Liver (tissue), 3 donors: ENCODE results near the gene SIK2.

Experiments
- EGR1 ChIP-seq, 2 donors: IDR thresholded peaks; 2 replicates each; pipeline ENCODE4 v1.6.1; 2016 to 2018; ENCODE audit warnings: antibody characterized with exemption in 2 of 2, low read depth in 2 of 2
- SP1 ChIP-seq: IDR thresholded peaks from 2 replicates; pipeline ENCODE4 v1.6.1; 2018; ENCODE audit warnings: antibody characterized with exemption, mild to moderate bottlenecking
- TAF1 ChIP-seq: conservative IDR thresholded peaks from 2 replicates; pipeline ENCODE4 v1.6.1; 2016; ENCODE audit warnings: antibody characterized with exemption, mild to moderate bottlenecking
- YY1 ChIP-seq: IDR thresholded peaks from 2 replicates; pipeline ENCODE4 v1.6.1; 2016; ENCODE audit warnings: antibody characterized with exemption, mild to moderate bottlenecking
- TF ChIP-seq, protein P1 (sequence below): fragments of 150-350 bp; IDR thresholded peaks from 2 replicates; pipeline ENCODE4 v1.5.1; 2017; ENCODE audit warnings: improper control_type of control experiment, low read depth, low read length; ENCODE audit not compliant: missing input control
- TF ChIP-seq, protein P2 (sequence below): IDR thresholded peaks from 2 replicates; pipeline ENCODE4 v1.6.1; 2016; ENCODE audit warnings: antibody characterized with exemption
- TF ChIP-seq, protein P3 (sequence below): IDR thresholded peaks from 2 replicates; pipeline ENCODE4 v1.6.1; 2016; ENCODE audit warnings: antibody characterized with exemption
- donor health status: healthy.
- donor health status: healthy.

DNA sequence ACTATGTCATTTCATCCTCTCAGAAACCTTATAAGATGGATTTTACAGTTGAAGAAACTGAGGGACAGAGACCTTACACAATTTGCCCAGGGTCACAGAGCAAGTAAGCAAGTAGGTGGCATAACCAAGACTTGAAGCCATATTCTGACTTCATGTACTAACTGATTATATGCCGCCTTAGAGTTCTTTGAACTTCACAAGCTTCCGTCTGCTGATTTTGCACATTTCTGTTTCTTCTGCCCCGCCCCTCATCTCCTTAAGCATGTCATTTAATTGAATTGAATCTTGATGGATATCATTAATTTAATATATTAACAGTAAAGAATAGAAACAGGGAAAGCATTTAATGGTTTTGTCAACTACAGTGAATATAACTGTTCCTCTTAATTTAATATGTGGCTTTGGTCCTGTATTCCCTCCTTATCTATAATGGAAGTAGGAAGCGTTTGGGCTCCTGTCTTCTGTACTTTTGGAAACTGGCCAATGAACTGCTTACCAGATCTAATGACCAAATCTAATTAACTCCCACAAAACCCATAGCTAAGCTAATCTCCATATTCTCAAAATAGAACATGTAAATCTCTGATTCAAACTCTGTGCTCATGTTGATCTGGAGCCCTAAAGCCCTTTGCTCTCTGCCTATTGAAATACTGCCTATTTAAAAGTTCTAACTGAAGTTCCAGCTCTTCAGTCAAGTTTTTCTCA, 30.4 kb downstream of the SIK2 start:
- TF ChIP-seq, protein P1, sequence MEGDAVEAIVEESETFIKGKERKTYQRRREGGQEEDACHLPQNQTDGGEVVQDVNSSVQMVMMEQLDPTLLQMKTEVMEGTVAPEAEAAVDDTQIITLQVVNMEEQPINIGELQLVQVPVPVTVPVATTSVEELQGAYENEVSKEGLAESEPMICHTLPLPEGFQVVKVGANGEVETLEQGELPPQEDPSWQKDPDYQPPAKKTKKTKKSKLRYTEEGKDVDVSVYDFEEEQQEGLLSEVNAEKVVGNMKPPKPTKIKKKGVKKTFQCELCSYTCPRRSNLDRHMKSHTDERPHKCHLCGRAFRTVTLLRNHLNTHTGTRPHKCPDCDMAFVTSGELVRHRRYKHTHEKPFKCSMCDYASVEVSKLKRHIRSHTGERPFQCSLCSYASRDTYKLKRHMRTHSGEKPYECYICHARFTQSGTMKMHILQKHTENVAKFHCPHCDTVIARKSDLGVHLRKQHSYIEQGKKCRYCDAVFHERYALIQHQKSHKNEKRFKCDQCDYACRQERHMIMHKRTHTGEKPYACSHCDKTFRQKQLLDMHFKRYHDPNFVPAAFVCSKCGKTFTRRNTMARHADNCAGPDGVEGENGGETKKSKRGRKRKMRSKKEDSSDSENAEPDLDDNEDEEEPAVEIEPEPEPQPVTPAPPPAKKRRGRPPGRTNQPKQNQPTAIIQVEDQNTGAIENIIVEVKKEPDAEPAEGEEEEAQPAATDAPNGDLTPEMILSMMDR = no peak
- TF ChIP-seq TAF1 (no peak), SP1 (no peak), EGR1 (IDR thresholded peaks at IDR 0.05; ENCODE audit: low read depth in 2 of 2) (no peak), YY1 (no peak)
- TF ChIP-seq, protein P2, sequence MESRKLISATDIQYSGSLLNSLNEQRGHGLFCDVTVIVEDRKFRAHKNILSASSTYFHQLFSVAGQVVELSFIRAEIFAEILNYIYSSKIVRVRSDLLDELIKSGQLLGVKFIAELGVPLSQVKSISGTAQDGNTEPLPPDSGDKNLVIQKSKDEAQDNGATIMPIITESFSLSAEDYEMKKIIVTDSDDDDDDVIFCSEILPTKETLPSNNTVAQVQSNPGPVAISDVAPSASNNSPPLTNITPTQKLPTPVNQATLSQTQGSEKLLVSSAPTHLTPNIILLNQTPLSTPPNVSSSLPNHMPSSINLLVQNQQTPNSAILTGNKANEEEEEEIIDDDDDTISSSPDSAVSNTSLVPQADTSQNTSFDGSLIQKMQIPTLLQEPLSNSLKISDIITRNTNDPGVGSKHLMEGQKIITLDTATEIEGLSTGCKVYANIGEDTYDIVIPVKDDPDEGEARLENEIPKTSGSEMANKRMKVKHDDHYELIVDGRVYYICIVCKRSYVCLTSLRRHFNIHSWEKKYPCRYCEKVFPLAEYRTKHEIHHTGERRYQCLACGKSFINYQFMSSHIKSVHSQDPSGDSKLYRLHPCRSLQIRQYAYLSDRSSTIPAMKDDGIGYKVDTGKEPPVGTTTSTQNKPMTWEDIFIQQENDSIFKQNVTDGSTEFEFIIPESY = no peak
- TF ChIP-seq, protein P3, sequence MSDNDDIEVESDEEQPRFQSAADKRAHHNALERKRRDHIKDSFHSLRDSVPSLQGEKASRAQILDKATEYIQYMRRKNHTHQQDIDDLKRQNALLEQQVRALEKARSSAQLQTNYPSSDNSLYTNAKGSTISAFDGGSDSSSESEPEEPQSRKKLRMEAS = no peak
